Esophagus mucosa (tissue), 1 donor: ENCODE measurements around the gene CLPTM1. TPM values are rescaled to one million over a fixed set of nuclear protein-coding genes. Genes with fewer than 3 reads are reported as not detected.

Source experiments
- ATAC-seq: fragments of 200-7000 bp; cut with Tn5 transposase; one replicate; pipeline ENCODE4 v1.9.1; 2020
- total RNA-seq: library from RNA; stranded (reverse); gene quantifications from one replicate; pipeline ENCODE4 v1.2.4, GENCODE V29; 2023
- donor health status: DM: yes; HTN: yes; CAD: no.

Gene CLPTM1
- total RNA-seq, 1 donor from 2014 or later: 69.9 TPM

- peak; percentile 89 for ATAC-seq
Observed at GRCh38 chr19:45016388-45017314, 61.5 kb downstream of the CLPTM1 start.

- ATAC-seq: no peak
Observed at GRCh38 chr19:45019187-45019586, 64.0 kb downstream of the CLPTM1 start.

- ATAC-seq: no peak
Observed at GRCh38 chr19:45020071-45020470, 64.9 kb downstream of the CLPTM1 start.

- ATAC-seq: peak; percentile 37
Observed at GRCh38 chr19:45021971-45022370, 66.8 kb downstream of the CLPTM1 start.

- no peak for ATAC-seq
Observed at GRCh38 chr19:45023048-45023447, 67.9 kb downstream of the CLPTM1 start.

DNA sequence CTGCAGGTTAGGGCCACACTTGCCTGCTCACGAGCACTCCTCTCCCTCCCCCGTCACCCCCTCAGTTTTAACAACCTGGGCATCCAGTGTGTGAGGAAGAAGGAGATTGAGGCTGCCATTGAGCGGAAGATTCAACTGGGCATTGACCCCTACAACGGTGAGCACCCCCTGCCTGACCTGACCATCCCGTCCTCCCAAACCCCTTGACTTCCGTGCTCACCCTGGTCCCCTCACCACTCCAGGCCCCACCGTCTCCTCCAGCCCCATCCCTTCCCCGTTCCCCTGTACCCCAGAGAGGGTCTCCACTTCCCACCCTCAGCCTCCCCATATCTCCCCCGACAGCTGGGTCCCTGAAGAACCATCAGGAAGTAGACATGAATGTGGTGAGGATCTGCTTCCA lies 70.1 kb downstream of the CLPTM1 start:
- ATAC-seq: peak; percentile 31

- no peak for ATAC-seq
Observed at GRCh38 chr19:45027371-45027770, 72.2 kb downstream of the CLPTM1 start.

GRCh38 chr19:45030825-45031224 lies 75.6 kb downstream of the CLPTM1 start:
- ATAC-seq: no peak

DNA sequence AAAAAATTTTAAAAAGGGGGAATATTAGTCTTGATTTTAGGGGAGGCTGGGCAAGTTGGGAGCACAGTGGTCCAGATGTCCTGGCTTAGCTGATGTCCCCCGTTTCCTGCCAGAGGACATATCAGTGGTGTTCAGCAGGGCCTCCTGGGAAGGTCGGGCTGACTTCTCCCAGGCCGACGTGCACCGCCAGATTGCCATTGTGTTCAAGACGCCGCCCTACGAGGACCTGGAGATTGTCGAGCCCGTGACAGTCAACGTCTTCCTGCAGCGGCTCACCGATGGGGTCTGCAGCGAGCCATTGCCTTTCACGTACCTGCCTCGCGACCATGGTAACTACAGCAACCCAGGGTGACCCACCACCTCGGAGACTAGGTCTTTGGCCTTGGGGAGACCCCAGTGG lies 77.2 kb downstream of the CLPTM1 start:
- no peak for ATAC-seq

DNA sequence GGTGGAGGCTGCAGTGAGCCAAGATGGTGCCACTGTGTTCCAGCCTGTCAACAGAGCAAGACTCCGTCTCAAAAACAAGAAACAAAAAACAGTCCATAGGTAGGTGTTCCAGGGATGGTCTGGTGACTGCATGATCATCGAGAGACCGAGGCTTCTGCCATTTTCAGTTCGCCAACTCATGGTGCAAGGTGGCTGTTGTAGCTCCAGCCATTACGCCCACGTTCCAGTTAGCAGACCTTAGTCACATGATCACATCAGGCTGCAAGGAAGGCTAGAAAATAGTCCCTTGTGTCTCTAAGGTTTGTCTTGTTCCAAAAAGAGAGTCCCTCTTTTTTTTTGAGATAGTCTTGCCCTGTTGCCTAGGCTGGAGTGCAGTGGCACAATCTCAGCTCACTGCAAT lies 80.6 kb downstream of the CLPTM1 start:
- no peak for ATAC-seq

- ATAC-seq: no peak
Observed at GRCh38 chr19:45037393-45038169, 82.4 kb downstream of the CLPTM1 start.

DNA sequence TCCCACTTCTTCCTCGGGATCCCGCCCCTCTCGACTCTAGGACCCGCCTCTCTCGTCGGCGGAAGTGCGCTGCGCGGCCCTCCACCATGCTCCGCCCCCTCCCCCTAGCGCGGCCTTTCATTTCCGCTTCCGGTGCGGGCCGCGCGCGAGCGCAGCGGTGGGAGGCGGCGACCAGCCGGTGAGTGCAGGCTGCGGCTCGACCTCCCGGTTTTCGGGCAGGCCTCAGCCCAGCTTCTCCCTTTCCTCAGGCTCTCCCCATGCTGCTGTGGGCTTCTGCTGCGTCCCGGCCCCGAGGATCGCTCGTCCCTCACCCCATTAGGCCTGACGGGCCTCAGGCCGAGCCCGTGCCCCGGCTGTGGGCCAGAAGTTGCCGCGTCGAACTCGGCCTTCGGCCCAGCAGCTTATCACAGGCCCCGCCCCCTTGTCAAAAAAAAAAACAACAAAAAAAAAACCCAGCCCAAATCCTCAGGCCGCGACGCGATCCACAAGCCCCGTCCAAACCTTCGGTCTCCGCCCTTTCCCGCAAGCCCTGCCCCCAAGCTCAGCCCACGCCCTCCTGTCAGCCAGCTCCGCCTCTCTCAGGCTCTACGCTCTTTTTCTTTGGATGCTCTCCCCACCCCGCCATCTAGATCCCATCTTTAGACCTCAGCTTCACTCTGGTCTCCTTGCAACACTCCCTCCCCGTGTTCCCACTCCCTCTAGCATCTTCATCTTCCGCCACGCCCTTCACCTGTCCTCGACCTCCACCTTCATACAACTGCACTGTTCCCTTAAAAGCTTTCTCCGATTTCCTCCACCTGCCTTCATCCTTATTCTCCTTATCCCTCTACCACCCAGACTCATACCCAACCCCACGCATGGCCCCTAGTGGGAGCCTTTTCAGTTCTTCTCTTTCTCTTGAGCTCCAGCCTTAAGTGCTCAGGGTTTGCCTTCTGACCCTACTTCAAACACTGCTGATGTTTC lies 84.0 kb downstream of the CLPTM1 start, which contains the start of gene CLASRP:
TSS of gene CLASRP (plus strand) at position 115 of the 963 bp plus-strand sequence. CDS start 1,168 bp downstream, outside the sequence.
- peak; percentile 96 for ATAC-seq

DNA sequence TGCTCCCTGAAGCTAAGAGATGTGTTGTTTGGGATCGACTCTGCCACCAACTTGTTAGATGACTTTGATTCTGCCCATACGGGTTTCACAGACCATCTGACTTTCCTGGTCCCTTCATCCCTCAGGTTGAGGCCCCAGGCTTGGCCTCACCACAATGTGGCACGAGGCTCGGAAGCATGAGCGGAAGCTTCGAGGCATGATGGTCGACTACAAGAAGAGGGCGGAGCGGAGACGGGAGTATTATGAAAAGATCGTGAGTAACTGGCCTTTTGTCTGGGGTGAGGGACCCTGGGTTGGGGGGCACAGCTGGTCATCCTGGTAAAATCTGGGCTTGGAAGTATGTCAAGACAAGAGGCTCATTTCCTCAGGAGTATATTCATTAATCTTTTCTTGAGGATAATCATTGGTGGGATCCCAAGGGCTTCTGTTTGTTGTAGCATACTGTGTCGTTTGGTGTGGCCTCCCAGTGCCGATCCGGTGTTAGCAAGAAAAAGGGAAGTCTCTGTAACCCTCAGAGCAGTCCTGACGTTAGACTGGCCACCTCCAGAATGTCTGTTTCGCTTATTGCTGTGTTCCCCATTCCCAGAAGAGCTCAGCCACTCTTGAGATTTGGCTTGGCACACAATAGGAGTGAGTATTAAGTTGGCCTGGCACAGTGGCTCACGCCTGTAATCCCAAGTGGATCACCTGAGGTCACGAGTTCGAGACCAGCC lies 85.0 kb downstream of the CLPTM1 start:
- ATAC-seq: no peak

DNA sequence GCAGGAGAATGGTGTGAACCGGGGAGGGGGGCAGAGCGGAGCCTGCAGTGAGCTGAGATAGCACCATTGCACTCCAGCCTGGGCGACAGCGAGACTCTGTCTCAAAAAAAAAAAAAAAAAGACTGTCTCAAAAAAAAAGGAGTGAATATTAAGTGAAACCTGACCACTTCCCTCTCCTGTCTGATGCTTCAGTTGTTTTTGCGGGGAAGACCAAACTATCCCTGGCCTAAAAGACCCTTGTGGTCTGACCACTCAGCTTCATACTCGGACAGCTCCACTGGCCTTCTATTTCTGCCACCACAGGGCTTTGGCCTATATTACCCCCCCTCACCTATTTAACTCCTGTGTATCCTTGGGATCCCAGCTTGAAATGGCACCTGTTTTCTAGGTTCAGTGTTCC lies 85.9 kb downstream of the CLPTM1 start:
- ATAC-seq: no peak

Other genes starting within 250 kb of the CLPTM1 start
- 67.6 TPM for gene BCL3, start 206.7 kb upstream of the CLPTM1 start, total RNA-seq
- 36.2 TPM for gene CBLC, start 177.5 kb upstream of the CLPTM1 start, total RNA-seq
- 13.3 TPM for gene BCAM, start 146.3 kb upstream of the CLPTM1 start, total RNA-seq
- gene NECTIN2, start 109.1 kb upstream of the CLPTM1 start, total RNA-seq: 64.4 TPM
- 71.4 TPM for gene TOMM40, start 64.1 kb upstream of the CLPTM1 start, total RNA-seq
- gene APOE, start 49.6 kb upstream of the CLPTM1 start, total RNA-seq: 5.7 TPM
- gene APOC1, start 40.8 kb upstream of the CLPTM1 start, total RNA-seq: 4.7 TPM
- not detected for gene APOC4, start 13.1 kb upstream of the CLPTM1 start, total RNA-seq
- 0.52 TPM for gene APOC2, start 9.3 kb upstream of the CLPTM1 start, total RNA-seq
- gene RELB, start 46.1 kb downstream of the CLPTM1 start, total RNA-seq: 6.6 TPM
- gene CLASRP, start 83.7 kb downstream of the CLPTM1 start, total RNA-seq: 30.8 TPM
- 8.1 TPM for gene ZNF296, start 121.1 kb downstream of the CLPTM1 start, total RNA-seq
- 18.7 TPM for gene GEMIN7, start 123.9 kb downstream of the CLPTM1 start, total RNA-seq
- gene PPP1R37, start 137.8 kb downstream of the CLPTM1 start, total RNA-seq: 24.2 TPM
- 1.00 TPM for gene NKPD1, start 205.6 kb downstream of the CLPTM1 start, total RNA-seq
- 19.6 TPM for gene TRAPPC6A, start 222.9 kb downstream of the CLPTM1 start, total RNA-seq
- gene BLOC1S3, start 223.4 kb downstream of the CLPTM1 start, total RNA-seq: 8.8 TPM